Type B pancreatic cell (in vitro differentiated cells): Measurements from ENCODE around the gene MEF2C. TPM values are rescaled to one million over a fixed set of nuclear protein-coding genes. Genes with fewer than 3 reads are reported as not detected.

ENCODE experiments used
- DNase-seq: peaks from one replicate; pipeline ENCODE4 v3.0.0; 2021; ENCODE audit warnings: mixed read lengths; ENCODE audit not compliant: unreplicated experiment; ENCODE audit errors: extremely low spot score
- H3K27ac Mint-ChIP-seq: 2 replicates; pipeline ENCODE4 v1.8.0; 2021; ENCODE audit warnings: mild to moderate bottlenecking, mixed read lengths
- H3K27me3 Mint-ChIP-seq: 2 replicates; pipeline ENCODE4 v1.8.0; 2021; ENCODE audit warnings: mixed read lengths
- H3K36me3 Mint-ChIP-seq: 2 replicates; pipeline ENCODE4 v1.8.0; 2021; ENCODE audit warnings: mixed read lengths
- H3K4me1 Mint-ChIP-seq: one replicate; pipeline ENCODE4 v1.8.0; 2021; ENCODE audit warnings: mixed read lengths; ENCODE audit not compliant: unreplicated experiment
- H3K4me3 Mint-ChIP-seq: 2 replicates; pipeline ENCODE4 v1.8.0; 2021; ENCODE audit warnings: mild to moderate bottlenecking, mixed read lengths
- H3K9me3 Mint-ChIP-seq: 2 replicates; pipeline ENCODE4 v1.8.0; 2021; ENCODE audit warnings: mixed read lengths
- CTCF ChIP-seq: fragments of 200-600 bp; sonication (generic); conservative IDR thresholded peaks from 2 replicates; pipeline ENCODE4 v1.5.0; 2021; ENCODE audit warnings: antibody characterized with exemption, mild to moderate bottlenecking
- total RNA-seq: library from RNA; stranded (reverse); gene quantifications from 2 replicates; pipeline ENCODE4 v1.2.1, GENCODE V29; 2021; ENCODE audit warnings: low replicate concordance

Gene MEF2C
- total RNA-seq, 1 donor from 2014 or later, result 12.0 TPM

GRCh38 chr5:88780736-88781135, 102.2 kb downstream of the MEF2C start:
- no peaks in the 10 kb centered on the region for H3K9me3 Mint-ChIP-seq
- no peak for DNase-seq
- no peaks in the 10 kb centered on the region for H3K27me3 Mint-ChIP-seq
- no peak overlapping the region for H3K27ac Mint-ChIP-seq
- peaks cover 20% of the 10 kb centered on the region for H3K4me1 Mint-ChIP-seq
- no peak overlapping the region for H3K4me3 Mint-ChIP-seq
- no peak for TF ChIP-seq CTCF
- no peaks in the 10 kb centered on the region for H3K36me3 Mint-ChIP-seq

- TF ChIP-seq CTCF, result no peak
- peaks cover 2% of the 10 kb centered on the region for H3K36me3 Mint-ChIP-seq
- H3K27ac Mint-ChIP-seq, result no peak overlapping the region
- H3K4me1 Mint-ChIP-seq, result peaks cover 8% of the 10 kb centered on the region
- H3K9me3 Mint-ChIP-seq, result no peaks in the 10 kb centered on the region
- H3K4me3 Mint-ChIP-seq, result no peak overlapping the region
- H3K27me3 Mint-ChIP-seq, result no peaks in the 10 kb centered on the region
- no peak for DNase-seq
Observed at GRCh38 chr5:88778736-88779135, 104.2 kb downstream of the MEF2C start.

GRCh38 chr5:88776692-88777091, 106.3 kb downstream of the MEF2C start:
- no peak for TF ChIP-seq CTCF
- Mint-ChIP-seq H3K9me3 (no peaks in the 10 kb centered on the region), H3K4me1 (peaks cover 8% of the 10 kb centered on the region)

GRCh38 chr5:88772831-88773230, 110.2 kb downstream of the MEF2C start:
- H3K27ac Mint-ChIP-seq, result no peak overlapping the region
- no peak overlapping the region for H3K4me3 Mint-ChIP-seq
- no peaks in the 10 kb centered on the region for H3K27me3 Mint-ChIP-seq
- no peaks in the 10 kb centered on the region for H3K9me3 Mint-ChIP-seq
- no peaks in the 10 kb centered on the region for H3K4me1 Mint-ChIP-seq
- no peak for DNase-seq
- TF ChIP-seq CTCF, result no peak
- H3K36me3 Mint-ChIP-seq, result peaks cover 3% of the 10 kb centered on the region

More at GRCh38 chr5:88776692-88777091, 106.3 kb downstream of the MEF2C start:
- Mint-ChIP-seq H3K36me3 (peaks cover 3% of the 10 kb centered on the region), H3K27me3 (no peaks in the 10 kb centered on the region), H3K27ac (no peak overlapping the region), H3K4me3 (no peak overlapping the region)
- no peak for DNase-seq

GRCh38 chr5:88772047-88772446, 110.9 kb downstream of the MEF2C start:
- H3K4me1 Mint-ChIP-seq, result no peaks in the 10 kb centered on the region
- DNase-seq, result no peak

More at GRCh38 chr5:88772047-88772446, 110.9 kb downstream of the MEF2C start:
- no peaks in the 10 kb centered on the region for H3K9me3 Mint-ChIP-seq
- no peak overlapping the region for H3K4me3 Mint-ChIP-seq
- peaks cover 3% of the 10 kb centered on the region for H3K36me3 Mint-ChIP-seq
- H3K27me3 Mint-ChIP-seq, result no peaks in the 10 kb centered on the region
- H3K27ac Mint-ChIP-seq, result no peak overlapping the region
- TF ChIP-seq CTCF, result no peak
